GM21529 (cell line): ENCODE measurements around the gene TNRC6B.
"Not testable (repeated sequence)": the region's sequence is repeated elsewhere in the genome, so short reads cannot be mapped to it uniquely, and the experiment has no call there.

Source experiments
- ATAC-seq: cut with Tn5 transposase; IDR thresholded peaks from one replicate; pipeline ENCODE4 v1.9.1; 2021; ENCODE audit not compliant: unreplicated experiment

TNRC6B gene

DNA sequence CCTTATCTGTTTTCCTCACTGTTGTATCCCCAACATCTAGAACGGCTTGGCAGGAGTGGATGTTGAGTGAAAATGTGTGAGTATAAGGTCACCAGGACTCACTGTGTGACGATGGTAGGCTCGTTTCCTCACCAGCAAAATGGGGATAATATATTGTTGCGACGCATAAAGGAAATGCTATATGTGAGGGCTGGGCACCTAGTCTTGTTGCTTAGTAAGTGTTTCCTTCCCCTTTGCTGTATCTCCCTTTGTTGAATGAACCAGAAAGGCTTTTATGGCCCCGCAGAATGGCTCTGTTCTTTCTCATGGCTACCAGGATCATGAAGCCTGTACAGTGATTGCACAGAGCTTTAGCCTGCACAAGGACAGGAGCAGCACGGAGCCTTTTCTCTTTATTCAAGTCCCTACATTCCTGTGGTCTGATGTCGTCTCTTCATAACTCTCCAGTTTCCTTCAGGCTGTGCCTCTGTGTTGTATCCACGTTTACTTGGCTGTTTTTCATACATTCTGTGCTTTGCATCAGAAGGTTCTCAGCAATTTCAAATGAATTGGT is 5.4 kb downstream of the TNRC6B start:
- ATAC-seq = no peak

DNA sequence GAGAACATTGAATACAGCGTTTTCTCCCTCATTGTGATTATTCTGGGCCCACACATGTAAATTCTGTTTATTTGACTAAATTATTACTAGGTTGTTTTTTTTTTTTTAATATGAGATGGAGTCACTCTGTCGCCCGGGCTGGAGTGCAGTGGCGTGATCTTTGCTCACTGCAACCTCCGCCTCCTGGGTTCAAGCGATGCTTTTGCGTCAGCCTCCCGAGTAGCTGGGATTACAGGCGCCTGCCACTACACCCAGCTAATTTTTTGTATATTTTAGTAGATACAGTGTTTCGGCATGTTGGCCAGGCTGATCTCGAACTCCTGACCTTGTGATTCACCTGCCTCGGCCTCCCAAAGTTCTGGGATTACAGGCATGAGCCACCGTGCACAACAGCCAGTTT is 5.9 kb downstream of the TNRC6B start:
- not testable (repeated sequence) for ATAC-seq

DNA sequence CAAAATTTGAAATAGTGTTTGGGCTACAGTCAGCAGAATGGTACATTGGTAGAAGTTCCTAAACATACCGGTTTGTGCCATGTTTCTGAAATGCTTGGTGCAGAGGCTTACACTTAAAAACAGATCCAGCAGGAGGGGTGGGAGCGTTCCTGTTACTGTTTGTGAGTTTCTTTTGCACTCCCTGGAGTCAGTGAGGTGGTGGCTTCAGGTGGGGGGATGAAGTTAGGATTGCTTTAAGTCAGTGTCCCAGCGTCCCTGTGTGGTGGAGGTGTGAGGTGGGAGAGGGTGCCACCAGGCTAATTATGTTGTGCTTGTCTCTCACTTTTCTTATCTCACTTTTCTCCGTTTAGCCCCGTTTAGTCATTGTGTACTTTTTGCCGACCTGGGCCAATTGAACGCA is 9.7 kb downstream of the TNRC6B start:
- no peak for ATAC-seq

DNA sequence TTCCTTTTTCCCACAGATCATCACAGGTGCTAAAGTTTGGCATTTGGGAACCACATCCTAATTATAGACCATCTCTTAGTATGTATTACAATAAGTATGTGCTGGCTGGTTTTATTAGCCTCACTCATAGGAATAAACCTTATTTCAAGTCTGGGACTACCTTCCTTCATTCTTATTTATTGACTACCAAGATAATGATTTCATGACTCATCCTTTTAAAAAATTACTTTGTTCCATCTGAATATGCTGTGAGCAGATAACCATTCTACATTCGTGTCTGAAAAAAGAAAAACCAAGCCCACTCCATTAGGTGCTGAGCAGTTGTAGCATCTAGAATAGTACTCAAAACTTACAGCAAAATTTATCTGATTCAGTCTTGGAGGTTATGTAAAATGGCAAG is 12.3 kb downstream of the TNRC6B start:
- ATAC-seq = no peak

DNA sequence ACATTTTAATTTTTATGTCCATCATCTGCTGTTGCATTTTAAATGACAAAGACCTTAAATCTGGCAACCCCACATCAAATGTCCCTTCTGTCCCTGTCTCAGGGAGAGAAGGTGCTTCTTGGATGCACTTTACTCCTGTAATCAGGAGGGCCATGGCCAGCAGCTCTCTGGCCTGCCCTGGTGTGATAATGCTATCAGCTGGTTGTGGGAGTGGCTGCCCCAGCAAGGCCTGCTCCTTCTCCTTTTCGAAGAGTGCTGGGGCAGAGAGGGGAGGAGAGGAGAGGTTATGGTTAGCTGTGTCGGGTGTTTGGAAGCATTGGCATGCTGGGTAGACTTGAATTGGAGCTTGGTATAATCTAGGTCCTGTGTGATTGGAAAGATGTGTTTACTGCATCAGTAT is 12.8 kb downstream of the TNRC6B start:
- ATAC-seq = no peak

DNA sequence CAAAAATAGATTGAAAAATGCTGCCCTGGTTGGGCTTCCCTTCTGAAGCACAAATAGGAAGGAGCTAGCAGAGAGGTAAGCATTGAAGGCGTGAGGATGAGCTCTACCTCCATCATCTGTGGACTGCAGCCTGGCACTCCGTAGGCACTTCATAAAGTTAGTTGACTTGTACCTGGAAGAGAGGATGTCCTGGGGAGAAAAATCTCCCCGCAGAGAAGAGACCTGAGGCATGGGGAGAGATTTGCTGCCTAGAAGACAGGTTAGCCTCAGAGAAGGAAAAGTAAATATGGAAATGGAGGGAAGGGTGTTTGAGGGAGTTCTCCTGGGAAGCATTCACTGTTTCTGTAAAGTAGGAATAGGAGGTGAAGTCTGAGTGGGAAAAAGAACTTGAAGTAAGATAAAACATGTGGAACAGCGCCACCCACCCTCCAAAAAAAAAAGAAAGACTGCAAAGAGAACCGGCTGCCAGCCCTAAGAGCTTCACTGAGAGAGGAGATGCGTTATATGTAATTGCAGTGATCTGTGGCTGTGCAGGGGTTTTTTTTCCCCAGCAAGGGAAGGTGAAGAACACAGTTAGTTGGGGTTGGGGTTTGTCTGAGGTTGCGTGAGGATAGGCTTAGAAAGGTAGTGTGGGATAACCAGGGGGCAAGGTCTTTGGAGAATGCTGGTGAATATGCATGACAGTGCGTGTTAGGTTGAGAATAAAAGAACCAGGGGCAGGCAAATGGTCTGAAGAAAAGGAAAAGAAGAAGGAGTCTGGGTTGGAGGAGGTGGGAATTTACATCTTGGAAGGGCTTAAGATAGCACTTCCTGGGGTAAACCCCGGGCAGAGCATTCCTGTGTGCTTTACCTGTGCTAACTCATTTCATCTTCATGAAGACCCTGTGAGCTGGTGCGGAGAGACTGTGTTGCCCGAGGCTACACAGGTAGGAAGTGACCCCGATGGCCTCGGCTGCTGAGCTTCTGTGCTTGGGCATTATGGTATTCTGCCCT is 16.0 kb downstream of the TNRC6B start:
- no peak for ATAC-seq

DNA sequence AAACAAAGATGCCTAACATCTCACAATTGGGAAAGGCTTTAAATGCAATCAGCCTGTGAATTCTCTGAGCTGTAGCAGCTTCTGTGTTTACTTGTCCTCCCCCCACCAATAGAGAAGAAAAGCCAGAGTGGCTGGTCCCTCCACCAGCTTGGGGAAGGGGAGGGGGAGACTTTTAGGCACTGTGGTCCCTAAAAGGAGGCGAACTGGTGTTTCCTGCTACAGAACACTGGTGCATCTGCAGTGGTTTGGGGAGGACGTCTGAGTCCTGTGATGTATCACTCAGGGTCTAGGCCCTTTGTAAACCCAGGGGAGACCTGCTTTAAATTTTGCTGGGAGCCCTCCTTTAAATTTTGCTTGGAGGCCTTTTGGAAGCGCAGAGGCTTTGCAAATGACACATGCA is 16.9 kb downstream of the TNRC6B start:
- no peak for ATAC-seq

DNA sequence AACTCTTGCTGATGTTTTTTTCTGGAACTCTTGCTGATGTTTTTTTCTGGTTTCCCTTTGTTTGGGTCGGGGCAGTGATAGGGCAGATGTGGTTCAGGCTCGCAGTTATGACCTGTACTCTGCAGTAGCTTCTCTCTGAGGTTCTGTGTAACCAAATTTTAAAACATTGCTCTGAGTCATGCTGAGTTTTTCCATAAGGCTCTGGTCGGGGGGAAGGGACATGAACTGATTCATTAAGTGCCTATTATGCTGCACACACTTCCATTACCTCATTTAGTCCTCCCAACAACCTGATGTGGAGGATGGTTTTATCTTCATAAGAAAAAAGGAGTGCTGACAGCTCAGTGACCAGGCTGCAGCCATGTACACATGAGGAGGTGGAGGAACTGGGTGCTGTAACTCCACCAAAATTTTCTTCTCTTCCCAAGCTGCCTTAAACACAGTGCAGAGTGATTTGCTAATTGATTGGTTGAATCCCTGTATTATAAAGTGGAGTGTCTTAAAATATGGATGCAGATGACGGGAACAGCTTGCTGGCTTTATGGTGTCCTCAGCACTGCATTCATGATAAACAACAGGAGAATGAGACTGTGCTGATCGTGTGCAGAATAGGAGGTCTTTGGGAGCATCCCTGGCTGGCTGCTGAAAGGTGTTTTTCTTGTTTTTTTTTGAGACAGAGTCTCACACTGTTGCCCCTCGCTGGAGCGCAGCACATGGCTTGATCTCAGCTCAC is 19.1 kb downstream of the TNRC6B start:
- ATAC-seq = no peak

DNA sequence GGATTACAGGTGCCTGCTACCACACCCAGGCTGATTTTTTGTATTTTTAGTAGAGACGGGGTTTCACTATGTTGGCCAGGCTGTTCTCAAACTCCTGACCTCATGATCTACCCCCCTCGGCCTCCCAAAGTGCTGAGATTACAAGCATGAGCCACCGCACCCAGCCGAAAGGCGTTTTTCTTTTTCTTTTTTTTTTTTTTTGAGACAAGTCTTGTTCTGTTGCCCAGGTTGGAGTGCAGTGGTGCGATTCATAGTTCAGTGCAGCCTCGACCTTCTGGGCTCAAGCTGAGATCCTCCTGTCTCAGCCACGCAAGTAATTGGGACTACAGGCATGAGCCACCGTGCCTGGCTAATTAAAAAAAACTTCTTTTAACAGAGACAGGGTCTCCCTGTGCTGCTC is 19.7 kb downstream of the TNRC6B start:
- ATAC-seq = not testable (repeated sequence)

DNA sequence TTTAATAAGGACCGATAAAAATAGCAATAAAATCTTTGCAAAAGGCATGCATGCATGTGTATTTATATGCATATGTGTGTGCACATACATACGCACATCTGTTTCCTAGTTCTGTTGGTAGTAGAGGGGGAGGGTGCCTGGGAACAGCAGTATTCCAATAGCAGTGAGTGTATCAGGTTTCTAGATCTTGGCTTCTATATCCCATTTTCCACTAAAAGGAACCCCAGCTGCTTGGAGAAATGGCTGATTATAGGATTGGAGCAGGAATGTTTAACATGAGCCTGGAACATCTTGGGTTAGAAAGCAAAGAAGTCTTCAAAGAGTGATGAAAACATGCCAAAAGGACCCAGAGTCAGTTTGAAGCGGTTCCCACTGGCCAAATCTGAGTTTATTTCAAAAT is 21.0 kb downstream of the TNRC6B start:
- no peak for ATAC-seq

DNA sequence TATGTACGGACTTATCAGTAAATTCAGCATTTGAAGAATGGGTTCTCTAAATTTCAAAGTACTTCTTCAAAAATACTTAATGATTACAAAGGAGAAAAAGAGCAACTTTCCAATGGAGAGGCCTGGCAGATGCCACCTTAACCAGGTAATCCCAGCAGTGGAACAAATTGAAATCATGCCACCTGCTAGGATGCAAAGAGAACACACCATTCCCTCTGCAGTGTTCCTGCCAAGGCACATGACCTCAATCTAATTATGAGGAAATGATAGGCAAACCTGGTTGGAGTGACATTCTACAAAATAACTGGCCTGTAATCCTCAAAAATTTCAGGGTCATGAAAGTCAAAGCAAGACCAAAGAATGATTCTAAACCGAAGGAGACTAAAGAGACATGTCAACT is 21.5 kb downstream of the TNRC6B start:
- ATAC-seq = no peak

DNA sequence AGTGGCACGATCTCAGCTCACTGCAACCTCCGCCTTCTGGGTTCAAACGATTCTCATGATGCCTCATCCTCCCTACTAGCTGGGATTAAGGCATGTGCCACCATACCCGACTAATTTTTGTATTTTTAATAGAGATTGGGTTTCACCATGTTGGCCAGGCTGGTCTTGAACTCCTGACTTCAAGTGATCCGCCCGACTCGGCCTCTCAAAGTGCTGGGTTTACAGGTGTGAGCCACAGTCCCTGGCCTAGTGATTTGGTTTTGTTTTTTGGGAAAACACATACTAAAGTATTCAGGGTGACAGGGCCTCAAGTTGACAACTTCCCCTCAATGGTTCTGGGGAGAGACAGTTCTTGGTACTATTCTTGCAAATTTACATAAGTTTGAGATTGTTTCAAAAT is 22.1 kb downstream of the TNRC6B start:
- no peak for ATAC-seq

DNA sequence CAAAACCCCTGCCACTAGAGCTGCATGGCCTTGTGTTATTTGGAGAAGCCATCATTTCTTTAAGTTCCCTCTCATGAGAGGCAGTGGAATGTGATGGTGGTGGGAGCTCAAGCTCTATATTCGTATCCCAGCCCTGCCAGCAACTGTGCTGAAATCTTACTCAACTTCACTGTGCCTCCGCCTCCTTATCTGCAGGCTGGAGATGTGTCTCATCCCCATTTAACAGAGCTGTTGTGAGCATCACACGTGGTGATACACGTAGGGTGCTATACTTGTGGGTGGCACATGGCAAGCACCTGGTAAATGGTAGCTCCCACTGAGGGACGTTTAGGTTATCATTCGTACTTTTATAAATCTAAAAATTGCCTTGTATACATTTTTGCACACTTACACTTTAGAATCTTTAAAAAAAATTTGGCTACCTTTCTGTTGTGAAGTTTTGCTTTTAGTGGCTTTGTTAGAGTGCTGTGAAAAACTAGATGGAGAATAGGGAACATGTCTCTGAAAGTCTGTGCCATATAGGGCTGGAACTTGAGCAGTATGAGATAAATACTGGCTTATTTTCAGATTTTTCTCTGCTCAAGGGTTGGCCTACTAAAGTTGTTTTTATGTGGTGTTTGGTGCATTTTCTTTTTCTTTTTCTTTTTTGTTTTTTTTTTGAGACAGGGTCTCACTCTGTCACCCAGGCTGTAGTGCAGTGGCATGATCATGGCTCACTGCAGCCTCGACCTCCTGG is 23.2 kb downstream of the TNRC6B start:
- ATAC-seq = no peak

DNA sequence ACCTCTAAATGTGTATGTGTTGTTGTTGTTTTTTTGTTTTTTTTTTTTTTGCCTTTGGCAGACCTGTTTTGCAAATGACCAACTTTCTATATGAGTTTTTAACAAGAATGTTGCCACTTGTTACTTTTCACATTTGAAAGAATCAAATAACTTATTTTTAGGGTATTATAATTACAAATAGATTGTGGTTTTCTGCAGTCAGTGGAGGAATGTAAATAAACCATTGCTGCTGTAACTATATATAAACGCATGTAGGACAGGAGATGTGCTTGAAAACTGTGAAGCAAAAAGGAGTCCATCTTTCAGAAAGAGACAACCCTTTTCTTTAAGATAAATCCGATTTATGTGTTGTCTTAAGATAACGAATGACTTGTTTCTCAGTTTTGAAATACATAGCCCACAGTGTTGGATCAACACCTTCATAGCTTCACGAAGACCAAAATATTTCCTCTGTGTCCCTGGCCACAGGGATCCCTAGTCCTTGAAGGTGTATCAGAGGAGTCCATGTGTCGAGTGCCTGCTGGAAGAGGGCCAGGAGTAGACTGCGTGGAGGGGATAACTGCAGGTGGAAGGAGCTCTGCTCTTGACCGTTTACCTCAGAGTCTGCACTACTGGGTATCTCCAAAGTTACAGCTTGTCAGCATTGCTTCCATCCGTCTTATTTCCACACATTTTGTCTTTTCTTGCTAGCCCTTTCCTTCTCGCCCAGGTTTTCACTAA is 24.7 kb downstream of the TNRC6B start:
- no peak for ATAC-seq

DNA sequence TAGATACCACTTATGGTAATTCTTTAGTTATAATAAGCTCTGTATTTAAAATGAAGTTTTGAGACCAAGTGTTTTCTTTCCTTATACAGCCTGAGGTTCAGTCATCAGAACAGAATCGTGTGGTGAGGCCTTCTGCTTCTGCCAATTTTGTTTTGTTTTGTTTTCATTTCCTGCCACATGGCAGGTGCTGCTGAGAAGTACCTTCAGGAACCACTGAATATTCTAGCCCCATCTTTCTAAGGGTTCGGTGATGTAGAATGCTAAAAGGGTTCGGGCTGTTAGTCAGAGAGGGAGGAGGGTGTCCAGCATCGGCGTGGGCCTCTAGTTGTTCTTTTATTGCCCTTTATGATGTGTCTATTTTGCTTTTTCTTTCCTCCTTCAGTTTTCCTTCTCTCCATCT is 25.8 kb downstream of the TNRC6B start:
- ATAC-seq = no peak

DNA sequence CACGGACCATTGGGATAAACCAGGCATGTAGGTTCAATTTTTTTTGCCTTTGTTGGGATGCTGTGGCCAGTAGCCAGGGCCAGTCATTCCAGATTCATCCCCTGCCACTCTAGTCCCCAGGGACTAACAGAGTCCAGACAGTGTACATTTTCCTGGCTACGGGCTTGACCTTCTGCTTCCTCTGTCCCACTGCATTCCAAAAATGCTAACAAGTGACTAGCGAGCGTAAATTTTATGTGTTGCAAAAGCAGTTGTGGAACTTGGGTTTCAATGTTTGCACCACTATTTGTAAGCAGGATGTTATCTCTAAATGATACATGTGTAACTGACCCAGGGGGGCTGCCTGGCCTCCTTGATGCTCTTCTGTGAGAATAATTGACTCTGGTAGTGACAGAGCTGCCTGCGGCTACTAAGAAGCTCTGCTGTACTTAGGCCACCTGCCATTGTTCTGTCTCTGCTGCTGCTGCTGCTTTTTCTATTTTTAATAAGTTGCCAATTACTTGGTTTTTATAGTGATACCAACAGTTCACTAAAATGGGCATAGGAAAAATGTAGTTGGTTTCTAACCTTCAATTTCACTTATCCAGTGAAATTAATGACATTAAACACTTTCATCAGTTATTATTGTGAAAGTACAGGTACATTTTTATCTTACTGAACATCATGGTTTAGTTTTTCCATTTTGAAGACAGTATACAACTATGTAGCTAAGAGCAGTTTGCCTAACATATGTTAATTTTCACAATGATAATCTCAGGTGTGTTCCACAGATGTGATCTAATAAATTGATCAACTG is 26.8 kb downstream of the TNRC6B start:
- ATAC-seq = no peak

DNA sequence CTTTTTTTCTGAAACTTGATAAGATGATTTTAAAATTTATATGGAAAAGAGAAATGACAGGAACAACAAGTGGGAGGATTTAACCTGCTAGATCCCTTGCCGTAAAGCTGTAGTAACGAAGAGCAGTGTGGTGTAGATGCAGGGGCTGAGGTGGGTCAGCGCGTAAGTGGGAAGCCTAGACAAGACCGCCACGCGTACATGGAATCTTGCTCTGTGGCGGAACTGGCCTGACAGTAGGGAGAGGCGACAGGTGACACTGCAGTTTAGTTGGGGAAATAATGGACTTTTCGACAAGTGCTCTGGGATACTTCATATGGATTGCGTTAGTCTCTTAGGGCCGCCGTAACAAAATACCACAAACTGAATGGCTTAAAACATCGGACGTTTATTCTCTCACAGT is 28.8 kb downstream of the TNRC6B start:
- no peak for ATAC-seq

DNA sequence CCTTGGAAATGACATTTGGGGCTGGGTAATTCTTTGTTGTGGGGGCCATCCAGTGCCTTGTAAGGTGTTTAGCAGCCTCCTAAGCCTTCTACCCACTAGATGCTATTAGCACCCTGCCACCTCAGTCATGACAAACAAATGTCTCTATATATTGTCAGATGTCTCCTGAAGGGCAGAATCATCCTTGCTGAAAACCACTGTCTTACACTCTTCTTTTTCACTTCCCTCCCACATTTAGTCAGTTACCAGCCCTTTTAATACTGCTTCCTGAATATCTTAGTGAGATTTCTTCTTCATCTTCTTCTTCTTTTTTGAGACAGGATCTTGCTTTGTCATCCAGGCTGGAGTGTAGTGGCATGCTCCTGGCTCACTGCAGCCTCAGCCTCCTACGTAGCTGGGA is 33.1 kb downstream of the TNRC6B start:
- peak; percentile 82 for ATAC-seq

DNA sequence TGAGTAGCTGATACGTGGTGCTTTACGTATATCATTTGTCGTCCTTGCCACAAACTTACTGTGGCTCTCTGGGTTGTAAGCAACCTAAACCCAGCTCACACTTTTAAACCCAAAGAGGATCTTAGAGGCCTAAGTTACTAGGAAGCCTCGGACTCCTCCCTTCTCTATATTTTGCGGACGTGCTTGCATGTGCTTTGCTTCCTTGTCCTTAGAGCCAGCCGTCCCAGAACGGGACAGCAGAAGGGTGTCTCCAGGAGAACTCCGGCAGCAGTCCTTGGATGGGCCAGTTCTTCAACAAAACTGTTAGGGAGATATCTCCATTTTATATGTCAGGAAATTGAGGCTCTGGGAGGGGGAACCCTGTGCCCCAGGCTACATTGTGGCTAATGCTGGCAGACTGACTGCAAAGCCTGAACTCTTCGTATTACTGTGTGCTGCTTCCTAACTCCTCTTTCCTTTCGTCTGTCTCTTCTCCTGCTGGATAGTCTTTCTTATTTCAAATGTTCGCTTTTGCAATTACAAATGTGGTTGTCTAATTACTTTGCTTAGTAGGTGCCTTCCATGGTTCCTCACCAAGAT is 33.8 kb downstream of the TNRC6B start:
- ATAC-seq = no peak
